Fibroblast of lung (primary cell): ENCODE data around the gene GPNMB.

Experiments used
- CTCF ChIP-seq, 2 donors: IDR thresholded peaks in 1 of 2; conservative IDR thresholded peaks in 1 of 2; 1 replicate in 1 of 2; 2 replicates in 1 of 2; pipeline ENCODE4 v1.5.1; 2011 to 2012; ENCODE audit warnings: low read length in 2 of 2, control low read depth in 1 of 2, inconsistent platforms in 1 of 2, low read depth in 1 of 2, mild to moderate bottlenecking in 1 of 2
- EZH2 ChIP-seq: IDR thresholded peaks from 2 replicates; pipeline ENCODE4 v1.5.1; 2012; ENCODE audit warnings: low read length, control low read depth, mild to moderate bottlenecking; ENCODE audit errors: missing control alignments

GRCh38 chr7:23268746-23269145 is 22.2 kb downstream of the GPNMB start:
- no peak for TF ChIP-seq EZH2
- no peak for TF ChIP-seq CTCF (conservative IDR thresholded peaks at IDR 0.05 in 1 of 2, IDR thresholded peaks at IDR 0.05 in 1 of 2; ENCODE audit: low read depth in 1 of 2, low read length in 2 of 2)
